Tibial nerve (tissue), 3 donors: ENCODE results near the gene PCSK5.

Source experiments
- CTCF ChIP-seq, 5 experiments: fragments of 200-600 bp in 3 of 5; fragments of 450-650 bp in 2 of 5; sonication (generic) in 3 of 5; IDR thresholded peaks; one replicate each; pipeline ENCODE4 v1.5.1; 2016 to 2019; ENCODE audit warnings: antibody characterized with exemption in 5 of 5, mild to moderate bottlenecking in 3 of 5, moderate library complexity in 2 of 5
- POLR2A ChIP-seq, 2 donors: fragments of 450-650 bp; IDR thresholded peaks; one replicate each; pipeline ENCODE4 v1.6.1; 2017; ENCODE audit warnings: antibody characterized with exemption in 2 of 2, mild to moderate bottlenecking in 2 of 2, moderate library complexity in 2 of 2

DNA sequence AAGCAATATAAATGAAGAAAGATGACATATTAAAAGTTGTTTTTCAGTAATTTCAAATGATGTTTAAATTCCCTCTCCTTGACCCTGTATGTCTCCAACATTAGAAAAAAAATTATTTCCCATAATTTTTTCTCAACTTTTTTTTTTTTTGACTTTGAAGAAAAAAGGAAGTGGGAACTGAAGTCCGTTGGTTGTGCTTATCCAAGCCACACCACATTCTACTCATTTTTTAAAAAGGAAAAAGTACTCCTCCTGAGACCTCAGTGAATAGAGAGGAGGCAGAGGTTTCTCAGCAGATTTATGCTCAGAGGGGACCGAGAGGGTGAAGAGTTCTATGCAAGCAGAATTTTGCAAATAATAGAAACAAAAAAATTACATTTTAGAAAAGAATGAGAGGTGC lies 123.3 kb downstream of the PCSK5 start:
- no peak for TF ChIP-seq POLR2A (IDR thresholded peaks at IDR 0.05)
- TF ChIP-seq CTCF (IDR thresholded peaks at IDR 0.05), result no peak
